Activated CD4-positive, alpha-beta T cell treated with anti-CD3 and anti-CD28 coated beads for 1 hour (primary cell): ENCODE results near the gene SMARCA2.

Source experiments
- DNase-seq: peaks from one replicate; pipeline ENCODE4 v3.0.0-alpha.2; 2020

The SMARCA2 gene

DNA sequence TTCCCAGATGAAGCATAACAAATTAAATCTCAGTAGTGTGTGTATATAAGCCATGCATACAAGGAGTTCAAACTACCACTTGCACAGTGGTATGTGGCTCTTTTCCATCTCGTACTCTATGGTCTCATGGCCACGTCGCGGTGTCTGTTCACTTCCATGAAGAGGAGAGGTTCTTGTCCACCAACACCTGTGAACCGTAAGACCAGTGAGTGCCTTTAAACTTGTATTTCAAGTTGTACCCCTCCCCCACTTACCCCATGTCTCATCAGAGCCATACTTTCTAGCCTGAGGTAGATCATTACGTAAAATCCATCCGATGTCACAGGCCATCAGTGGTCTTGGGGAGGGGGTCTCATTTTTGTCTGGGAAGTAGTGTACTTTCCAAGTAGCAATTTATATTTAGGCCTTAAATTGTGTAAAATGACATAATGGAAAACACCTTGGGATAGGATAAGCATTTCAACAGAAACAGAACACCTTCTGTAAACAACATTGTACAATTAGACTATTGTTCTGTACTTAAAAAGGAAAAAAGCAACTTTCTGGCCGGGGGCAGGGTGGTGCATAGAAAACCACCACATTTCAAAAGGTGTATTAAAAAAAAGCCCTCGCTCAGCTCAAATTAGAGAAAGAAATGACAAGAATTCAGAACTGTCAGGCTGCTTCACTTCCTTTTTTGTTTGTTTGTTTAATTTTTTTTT is 163.0 kb downstream of the SMARCA2 start:
- DNase-seq, result no peak

DNA sequence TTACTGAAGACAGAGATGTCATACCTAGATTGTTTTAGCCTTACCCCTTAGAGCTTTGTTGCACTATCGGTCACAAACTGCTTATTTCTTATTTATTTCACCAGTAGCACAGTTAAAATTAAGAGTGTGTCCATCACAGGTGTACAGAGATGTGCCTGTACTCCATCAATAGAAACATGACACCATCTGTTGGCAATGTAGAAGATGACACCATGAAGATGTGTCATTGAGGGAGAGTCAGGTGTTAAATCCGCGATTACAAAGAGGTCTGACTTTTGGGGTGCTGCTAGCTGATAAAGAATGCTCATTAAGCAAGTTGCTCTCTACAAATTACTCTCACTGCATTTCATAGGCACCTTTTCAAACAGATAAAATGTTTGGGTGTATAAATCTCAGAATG is 164.4 kb downstream of the SMARCA2 start:
- DNase-seq, result no peak

DNA sequence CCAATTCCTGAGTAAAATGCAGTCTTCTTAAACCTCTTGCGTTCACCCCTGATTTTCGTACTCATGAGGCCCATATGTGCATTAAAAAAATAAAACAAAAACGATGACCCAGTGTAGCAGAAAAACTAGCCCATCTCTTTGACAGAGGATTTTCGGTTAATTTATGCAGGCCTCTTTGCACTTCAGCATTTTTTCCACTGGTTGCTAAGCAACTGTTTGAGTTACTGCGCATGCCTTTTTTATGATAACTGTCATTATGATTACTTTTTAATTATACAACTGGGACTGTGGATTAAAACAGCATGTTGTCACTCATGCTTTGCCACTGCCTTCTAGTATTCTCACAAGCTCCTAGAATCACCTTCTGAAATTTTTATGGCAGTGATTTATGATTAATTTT is 165.0 kb downstream of the SMARCA2 start:
- DNase-seq, result no peak

DNA sequence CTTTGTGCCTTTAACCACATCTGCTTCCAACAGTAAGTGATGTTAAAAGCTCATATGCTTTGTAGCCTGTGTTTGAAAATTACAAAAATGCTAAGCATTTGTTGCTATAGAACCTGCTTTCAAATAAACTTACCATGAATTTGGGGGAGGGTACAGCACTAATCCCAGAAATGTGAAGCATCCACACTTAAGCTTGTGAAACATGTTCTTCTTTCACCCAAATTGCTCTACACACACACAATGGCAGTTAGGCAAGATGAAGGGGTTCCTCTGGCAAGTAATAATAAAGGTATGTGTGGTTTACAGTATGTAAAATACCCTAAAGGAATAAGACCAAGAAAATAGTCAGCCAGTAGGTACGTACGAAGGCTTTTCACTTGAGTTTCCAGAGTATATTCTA is 165.6 kb downstream of the SMARCA2 start:
- no peak for DNase-seq

DNA sequence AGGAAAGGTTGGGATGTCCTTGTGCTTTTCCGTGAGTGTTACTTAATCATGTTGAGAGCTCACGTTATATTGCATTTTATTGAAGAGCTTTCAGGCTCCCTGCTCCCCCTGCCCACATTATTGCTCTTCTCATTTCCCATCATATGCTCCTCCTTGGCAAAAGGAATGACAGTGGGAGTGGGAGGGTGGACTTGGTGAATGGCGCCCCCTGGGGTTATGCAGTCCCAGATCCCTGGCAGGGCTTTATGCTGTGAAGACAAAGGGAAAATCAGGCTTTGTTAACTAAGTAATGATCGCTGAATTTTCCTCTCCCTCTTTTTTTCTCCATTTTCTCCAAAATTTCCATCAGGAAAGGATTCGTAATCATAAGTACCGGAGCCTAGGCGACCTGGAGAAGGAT is 166.6 kb downstream of the SMARCA2 start:
- no peak for DNase-seq

DNA sequence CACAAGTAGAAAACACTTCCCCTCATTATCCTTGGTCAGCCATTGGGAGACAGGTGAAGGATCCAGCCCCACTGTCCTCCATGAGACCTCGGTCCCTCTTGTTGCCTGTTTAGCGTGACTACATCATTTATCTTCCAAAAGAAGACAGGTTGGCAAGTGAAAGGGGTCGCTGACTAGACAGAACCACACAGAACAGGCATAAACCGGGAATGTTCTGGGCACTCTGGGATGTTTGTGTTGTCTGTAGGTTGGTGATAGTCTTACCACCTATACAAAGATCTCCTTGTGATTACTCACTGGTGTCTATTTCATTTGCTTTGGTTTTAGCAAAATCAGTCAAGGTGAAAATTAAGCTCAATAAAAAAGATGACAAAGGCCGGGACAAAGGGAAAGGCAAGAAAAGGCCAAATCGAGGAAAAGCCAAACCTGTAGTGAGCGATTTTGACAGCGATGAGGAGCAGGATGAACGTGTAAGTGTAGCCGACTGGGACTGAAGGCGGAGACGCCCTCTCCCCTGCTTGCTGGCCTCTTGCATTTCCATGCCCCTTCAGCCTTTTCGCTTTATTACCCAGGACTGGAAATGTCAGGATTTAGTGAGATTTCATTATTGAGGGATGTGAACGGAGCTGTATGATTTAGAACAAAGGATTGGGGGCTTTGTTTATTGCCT is 175.9 kb downstream of the SMARCA2 start:
- no peak for DNase-seq

- DNase-seq, result no peak
Measured at GRCh38 chr9:2191609-2191972, 176.4 kb downstream of the SMARCA2 start.

DNA sequence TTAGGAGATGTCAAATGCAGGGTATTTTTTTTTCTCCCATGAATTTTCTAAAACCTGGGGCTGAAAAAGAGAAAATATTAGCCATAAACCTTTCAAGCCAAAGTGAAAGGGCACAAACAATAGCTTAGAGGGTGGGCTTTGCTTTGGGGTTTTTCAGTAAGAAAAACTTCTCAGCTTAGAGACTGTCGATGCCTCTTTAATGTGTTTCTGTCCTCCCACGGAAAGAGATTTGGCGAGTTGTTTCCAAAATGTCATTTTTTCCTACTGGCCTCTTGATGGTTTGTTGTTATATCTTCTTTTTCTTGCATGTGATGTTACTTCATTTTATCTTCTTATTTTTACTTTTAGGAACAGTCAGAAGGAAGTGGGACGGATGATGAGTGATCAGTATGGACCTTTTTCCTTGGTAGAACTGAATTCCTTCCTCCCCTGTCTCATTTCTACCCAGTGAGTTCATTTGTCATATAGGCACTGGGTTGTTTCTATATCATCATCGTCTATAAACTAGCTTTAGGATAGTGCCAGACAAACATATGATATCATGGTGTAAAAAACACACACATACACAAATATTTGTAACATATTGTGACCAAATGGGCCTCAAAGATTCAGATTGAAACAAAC is 177.3 kb downstream of the SMARCA2 start:
- no peak for DNase-seq

GRCh38 chr9:2193552-2193951 is 178.4 kb downstream of the SMARCA2 start:
- no peak for DNase-seq

- no peak for DNase-seq
Measured at GRCh38 chr9:2195211-2195610, 180.1 kb downstream of the SMARCA2 start.

DNA sequence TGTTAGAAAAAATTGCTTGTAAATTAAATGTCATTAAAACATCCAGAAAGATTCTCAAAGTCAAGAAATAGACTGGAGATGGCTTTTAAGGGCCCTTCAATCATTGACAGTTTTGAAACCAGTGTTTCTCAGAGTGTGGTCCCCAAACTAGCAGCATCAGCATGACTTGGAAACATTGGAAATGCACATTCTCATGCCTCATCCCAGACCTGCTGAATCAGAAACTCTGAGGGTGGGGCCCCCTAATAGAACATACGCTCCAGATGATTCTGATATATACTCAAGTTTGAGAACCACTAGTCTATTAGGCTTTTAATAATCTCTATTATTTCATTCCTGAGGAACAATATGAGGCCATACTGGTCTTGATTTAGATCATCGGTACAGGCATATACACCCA is 181.6 kb downstream of the SMARCA2 start:
- DNase-seq, result no peak

- DNase-seq, result no peak
Measured at GRCh38 chr9:2198956-2199635, 183.9 kb downstream of the SMARCA2 start.

- no peak for DNase-seq
Measured at GRCh38 chr9:2199999-2200796, 185.1 kb downstream of the SMARCA2 start.

DNA sequence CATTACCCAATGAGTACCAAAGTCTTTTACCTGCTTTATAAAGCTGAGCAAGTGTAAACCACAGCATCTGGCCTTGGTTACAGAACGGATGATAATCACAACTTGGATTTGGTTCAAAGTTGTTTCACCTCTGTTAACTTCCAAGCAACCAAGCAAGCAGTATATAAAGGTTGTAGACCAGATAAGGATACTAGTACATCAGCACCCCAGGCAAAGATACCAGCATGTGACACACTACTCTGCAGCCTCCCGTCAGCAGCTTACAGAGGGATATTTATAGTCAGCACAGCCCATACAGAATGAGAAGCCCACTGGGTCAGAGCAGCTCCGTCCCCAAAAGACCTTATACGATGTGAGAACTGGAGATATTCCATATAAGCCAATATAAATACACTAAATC is 193.3 kb downstream of the SMARCA2 start:
- no peak for DNase-seq

- no peak for DNase-seq
Measured at GRCh38 chr9:2208991-2209390, 193.8 kb downstream of the SMARCA2 start.

DNA sequence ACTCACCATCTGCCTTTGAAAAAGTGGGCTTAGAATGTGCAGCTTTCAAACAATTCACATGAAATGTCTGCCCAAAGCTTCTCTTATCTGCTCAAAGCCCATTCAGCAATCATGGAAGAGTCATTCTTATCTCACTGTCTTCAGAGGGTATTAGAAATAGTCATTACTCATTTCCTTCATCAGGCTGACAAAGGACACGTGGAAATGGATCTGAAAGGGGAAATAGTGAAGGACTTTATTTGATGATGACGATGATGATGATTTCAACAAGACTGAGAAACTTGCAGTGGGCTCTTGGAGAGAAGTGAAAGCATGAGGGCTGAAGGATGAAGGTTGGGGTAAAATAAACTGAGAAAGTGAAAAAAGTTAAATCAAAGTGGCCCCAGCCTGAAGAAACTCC is 194.3 kb downstream of the SMARCA2 start:
- DNase-seq, result no peak

GRCh38 chr9:2210201-2210600 is 195.1 kb downstream of the SMARCA2 start:
- no peak for DNase-seq

DNA sequence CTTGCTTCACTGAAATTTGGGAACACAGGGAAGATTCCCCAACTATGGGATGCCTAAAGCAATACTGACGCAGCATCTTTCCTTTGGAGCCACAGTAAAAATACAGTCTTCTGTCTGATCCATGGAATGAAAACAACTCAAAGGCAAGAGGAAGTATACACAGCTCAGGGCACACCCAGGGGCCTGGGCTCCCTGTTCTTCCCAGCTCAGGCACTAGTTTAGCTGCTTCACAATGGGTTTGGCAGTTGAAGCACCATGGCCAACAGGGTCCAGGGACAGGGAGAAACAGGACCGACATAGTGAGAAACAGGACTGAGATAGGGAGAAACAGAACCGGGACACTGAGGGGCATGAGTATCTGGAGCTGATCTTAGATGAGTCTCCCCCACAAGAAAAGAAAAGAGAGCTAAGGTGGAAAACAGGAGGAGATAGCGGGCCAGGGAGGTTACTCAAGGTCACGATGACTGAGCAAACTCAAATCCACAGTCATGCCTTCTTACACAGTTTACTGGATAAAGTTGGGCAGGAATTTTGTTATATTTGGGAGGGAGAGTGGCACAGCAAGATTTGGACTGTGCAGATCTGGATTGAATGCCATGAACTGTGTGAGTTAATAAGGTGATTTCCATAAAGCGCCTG is 198.8 kb downstream of the SMARCA2 start:
- no peak for DNase-seq

DNA sequence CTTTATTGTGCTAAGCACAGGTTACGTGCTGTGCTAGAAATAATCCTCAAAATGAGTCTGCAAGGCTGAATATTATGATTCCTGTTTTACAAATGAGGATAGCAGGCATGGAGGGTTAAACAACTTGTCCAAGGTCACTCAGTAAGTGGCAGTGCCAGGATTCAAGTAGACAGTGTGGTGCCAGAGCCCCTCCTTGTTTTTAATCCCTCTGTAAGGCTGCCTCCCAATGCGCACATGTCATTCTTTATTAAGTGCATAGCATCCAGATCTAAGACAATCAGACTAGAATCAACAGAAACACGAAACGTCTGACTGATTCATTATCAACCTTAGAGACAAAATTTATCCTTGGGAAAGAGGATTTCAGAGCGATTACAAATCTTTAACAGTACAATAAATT is 199.6 kb downstream of the SMARCA2 start:
- DNase-seq, result no peak

GRCh38 chr9:2215921-2216441 is 200.8 kb downstream of the SMARCA2 start:
- no peak for DNase-seq

- no peak for DNase-seq
Measured at GRCh38 chr9:2216591-2216990, 201.4 kb downstream of the SMARCA2 start.

DNA sequence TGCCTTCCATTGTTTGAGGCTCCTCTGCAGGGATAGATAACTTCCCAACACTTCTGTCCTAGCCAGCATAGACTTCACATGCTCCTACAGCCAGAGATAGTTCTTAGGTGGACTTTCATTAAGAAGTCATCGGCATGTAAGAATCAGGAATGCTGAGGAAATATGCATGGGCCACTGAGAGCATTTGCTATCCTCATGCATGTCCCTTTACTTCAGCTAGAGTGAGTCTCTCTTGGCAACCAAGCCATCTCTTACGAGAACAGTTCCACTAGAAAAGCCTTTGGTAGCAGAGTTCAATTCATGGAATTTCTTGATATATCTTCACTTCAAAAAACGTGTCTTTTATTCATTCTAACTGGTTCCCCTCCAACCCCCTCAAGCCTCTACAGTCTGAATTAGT is 202.4 kb downstream of the SMARCA2 start:
- DNase-seq, result no peak
